Activated T-cell treated with anti-CD3 and anti-CD28 coated beads, Interleukin-2, amount 50 U/mL, for 72 hours (primary cell): ENCODE data around the gene GPR171. TPM values are rescaled to one million over a fixed set of nuclear protein-coding genes. Genes with fewer than 3 reads are reported as not detected.

Source experiments
- ATAC-seq, 2 donors: fragments of 150-1000 bp; cut with Tn5 transposase; replicated peaks in 1 of 2; 2 replicates each; pipeline ENCODE4 v1.10.0; 2021; ENCODE audit warnings: moderate library complexity in 2 of 2, mild to moderate bottlenecking in 1 of 2
- DNase-seq, 2 donors: peaks; one replicate each; pipeline ENCODE4 v3.0.0; 2021 to 2022; ENCODE audit warnings: mixed read lengths in 1 of 2
- H3K27ac Mint-ChIP-seq: one replicate; pipeline ENCODE4 v1.8.0; 2022; ENCODE audit warnings: mild to moderate bottlenecking, moderate library complexity, mixed read lengths
- H3K27me3 Mint-ChIP-seq: one replicate; pipeline ENCODE4 v1.8.0; 2022; ENCODE audit warnings: low read depth, mixed read lengths
- H3K36me3 Mint-ChIP-seq, 2 donors: one replicate each; pipeline ENCODE4 v1.8.0; 2022; ENCODE audit warnings: mixed read lengths in 2 of 2, mild to moderate bottlenecking in 1 of 2; ENCODE audit not compliant: insufficient read depth in 2 of 2
- H3K4me1 Mint-ChIP-seq: one replicate; pipeline ENCODE4 v1.8.0; 2022; ENCODE audit warnings: low read depth, mixed read lengths
- H3K4me3 Mint-ChIP-seq, 2 donors: one replicate each; pipeline ENCODE4 v1.8.0; 2022; ENCODE audit warnings: mild to moderate bottlenecking in 2 of 2, mixed read lengths in 2 of 2, moderate library complexity in 2 of 2
- H3K9me3 Mint-ChIP-seq, 2 donors: one replicate each; pipeline ENCODE4 v1.8.0; 2022; ENCODE audit warnings: mixed read lengths in 2 of 2
- total RNA-seq, 2 donors: library from RNA; stranded (reverse); gene quantifications; one replicate each; pipeline ENCODE4 v1.2.3, GENCODE V29; 2022

GPR171 gene
- total RNA-seq, 2 donors from 2014 or later = 83.7 to 101 TPM

DNA sequence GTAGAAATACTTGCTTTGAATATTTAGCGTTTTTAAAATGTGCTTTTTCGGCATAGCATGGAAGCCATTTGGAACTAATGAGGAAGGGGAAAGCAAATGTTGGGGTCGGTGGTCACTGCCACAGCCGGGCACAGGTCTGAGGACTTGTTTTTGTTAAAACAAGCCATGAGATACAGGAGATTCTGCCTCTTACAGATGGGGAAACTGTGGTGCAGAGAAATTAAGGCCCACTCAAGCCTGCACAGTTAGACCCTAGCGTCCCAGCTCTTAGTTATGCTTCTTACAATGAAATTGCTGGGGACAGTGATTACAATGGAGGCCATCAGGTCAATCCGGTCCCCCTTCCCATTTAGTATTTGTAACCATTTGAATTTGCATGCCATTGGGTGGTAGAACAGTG, 2.5 kb upstream of the GPR171 start:
- Mint-ChIP-seq H3K36me3 (peaks cover 8 to 13% of the 10 kb centered on the region in 2 donors), H3K27ac (peak overlapping the region; percentile 95), H3K27me3 (no peaks in the 10 kb centered on the region), H3K4me1 (peaks cover 77% of the 10 kb centered on the region), H3K4me3 (peak overlapping the region; percentile 64 to 75), H3K9me3 (no peaks in the 10 kb centered on the region)
- DNase-seq (no peak), ATAC-seq (no peak)

DNA sequence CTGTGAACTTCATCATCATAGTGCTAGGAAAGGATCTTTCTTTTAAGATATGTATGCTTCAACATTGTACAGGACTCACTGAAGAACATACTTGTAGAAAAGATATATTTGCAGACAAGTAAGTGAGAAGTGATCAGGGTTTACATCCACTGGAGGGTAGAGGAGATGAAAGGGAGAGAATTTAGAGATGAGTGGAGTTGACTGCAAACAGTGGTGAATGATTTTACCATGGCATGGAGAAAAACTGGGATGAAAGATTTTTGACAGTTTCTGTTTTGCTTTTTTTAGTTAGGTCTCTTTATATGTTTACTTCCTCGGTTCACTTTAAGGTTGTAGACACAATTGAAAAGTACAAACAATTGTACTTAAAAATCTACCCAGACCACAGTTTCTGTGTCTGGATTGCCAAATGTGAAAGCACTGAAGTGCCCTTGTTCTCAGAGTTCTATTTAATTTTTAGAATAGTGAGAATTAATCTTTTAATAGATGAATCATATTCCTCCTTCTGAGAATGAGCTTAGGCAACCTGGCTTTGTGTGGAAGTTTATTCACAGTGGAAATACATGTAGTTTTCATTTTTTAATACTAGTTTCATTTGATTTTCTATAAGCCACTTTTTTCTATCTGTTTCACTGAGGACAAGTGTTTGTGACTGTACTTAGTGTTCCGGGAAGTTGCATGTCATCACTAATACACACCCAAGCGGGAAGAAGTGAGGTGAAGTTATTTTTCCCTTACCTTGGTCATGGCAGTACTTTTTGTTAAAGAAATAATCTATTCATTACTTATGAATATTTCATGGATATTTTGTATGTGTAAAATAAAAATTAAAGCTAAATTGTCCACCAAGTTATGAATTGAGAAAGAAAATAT, 1.8 kb upstream of the GPR171 start:
- H3K9me3 Mint-ChIP-seq = no peaks in the 10 kb centered on the region

DNA sequence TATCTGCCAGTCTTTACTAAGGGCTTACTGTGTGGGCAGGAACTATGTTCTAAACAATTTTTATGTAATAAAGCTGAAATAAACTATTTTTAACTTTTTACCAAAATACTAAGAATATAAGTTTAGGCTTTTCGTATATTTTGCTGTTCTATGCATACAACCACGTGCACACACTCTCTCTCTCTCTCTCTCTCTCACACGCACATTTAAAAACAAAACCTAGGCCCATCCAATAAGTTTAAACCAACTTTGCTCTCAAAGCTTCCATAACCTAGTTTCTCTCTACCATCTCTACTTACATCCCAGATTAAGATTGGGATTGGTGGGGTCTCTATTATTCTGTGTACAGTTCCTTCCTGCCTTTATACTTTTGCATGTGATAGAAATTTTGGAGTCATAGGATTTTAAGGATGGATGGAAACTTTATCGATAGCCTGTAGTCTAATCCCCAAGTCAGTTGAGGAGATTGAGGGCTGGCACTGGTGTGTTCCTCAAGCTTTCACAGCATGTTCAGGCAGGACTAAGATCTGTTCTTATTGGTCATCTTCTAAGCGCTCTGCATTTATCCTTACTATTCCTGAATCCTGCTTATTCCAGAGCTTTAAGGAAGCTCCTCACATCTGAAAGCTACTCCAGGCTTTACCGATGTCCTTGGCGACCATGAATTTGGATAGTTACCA, 1.8 kb downstream of the GPR171 start:
- H3K4me1 Mint-ChIP-seq = peaks cover 75% of the 10 kb centered on the region
- H3K36me3 Mint-ChIP-seq = peaks cover 16 to 38% of the 10 kb centered on the region in 2 donors
- H3K4me3 Mint-ChIP-seq = peak overlapping the region; percentile 85 to 87
- no peaks in the 10 kb centered on the region for H3K27me3 Mint-ChIP-seq
- H3K9me3 Mint-ChIP-seq = no peaks in the 10 kb centered on the region
- H3K27ac Mint-ChIP-seq = peak overlapping the region; percentile 93
- ATAC-seq (no peak), DNase-seq (no peak)

More for the DNA sequence above, 1.8 kb upstream of the GPR171 start:
- peak overlapping the region; percentile 95 for H3K27ac Mint-ChIP-seq
- H3K36me3 Mint-ChIP-seq = peaks cover 11 to 20% of the 10 kb centered on the region in 2 donors
- ATAC-seq (peak; percentile 20 to 27), DNase-seq (no peak)
- peak overlapping the region; percentile 64 to 75 for H3K4me3 Mint-ChIP-seq
- H3K27me3 Mint-ChIP-seq = no peaks in the 10 kb centered on the region
- H3K4me1 Mint-ChIP-seq = peaks cover 77% of the 10 kb centered on the region

DNA sequence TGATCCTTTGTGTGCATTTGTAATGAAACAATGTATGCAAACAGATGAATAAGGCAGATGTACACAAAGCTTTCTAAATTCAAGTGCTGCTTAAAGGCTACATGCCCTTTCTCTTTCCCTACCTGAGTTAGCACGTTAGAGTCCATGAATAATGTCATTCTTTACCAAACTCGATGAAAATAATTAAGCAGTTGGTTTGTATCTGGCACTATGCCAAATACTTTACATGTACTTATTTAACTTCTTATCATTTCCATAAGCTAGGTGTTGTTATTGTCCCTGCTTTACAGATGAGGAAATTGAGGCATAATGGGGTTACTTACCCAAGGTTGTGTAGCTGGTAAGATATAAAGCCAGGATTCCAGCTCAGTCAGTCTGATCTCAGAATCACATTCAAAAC, 2.4 kb downstream of the GPR171 start:
- no peaks in the 10 kb centered on the region for H3K9me3 Mint-ChIP-seq
- H3K27ac Mint-ChIP-seq = peak overlapping the region; percentile 97
- no peak for DNase-seq
- no peaks in the 10 kb centered on the region for H3K27me3 Mint-ChIP-seq
- H3K36me3 Mint-ChIP-seq = peaks cover 16 to 38% of the 10 kb centered on the region in 2 donors
- no peak for ATAC-seq
- peak overlapping the region; percentile 85 to 97 for H3K4me3 Mint-ChIP-seq
- H3K4me1 Mint-ChIP-seq = peaks cover 75% of the 10 kb centered on the region

DNA sequence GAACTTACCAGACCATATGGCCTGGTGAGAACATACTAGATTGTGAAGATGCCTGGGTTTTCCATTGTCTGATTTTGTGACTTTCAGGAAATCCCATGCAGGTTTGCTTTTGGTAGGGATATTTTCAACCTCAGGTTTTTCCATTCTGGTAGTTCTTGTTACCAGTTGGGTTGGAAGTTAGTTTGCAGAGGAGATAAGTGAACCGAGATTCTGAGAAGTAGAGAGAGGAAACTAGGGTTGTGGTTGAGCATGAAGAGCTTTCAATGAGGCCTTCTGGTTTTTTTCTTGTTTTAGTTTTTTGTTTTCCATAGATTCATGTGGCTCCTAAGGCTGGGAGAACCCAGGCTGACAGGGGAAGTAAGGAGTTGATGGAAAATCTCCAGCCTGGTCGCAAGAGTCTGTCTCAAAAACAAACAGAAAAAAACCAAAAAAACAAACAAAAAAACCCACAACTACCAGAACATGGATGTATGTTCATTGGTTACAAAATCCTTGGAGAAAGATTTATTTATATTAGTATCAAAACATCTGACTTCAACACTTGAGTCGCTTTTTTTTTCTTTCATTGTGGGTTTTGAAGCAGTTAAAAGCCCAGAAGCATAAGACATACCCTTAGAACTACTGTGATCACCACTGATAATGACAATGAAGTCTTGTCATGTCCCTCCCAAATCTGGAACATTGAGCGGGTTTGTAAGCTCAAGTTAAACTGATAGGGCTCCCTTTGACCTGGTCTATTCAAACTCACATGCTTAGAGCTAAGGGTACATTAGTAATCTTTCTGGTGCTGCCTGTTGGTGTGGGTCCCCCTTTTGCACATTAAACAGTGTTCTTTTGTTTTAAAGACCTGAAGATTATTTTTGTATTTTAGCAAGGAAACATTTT, 3.2 kb downstream of the GPR171 start:
- H3K36me3 Mint-ChIP-seq = peaks cover 16 to 40% of the 10 kb centered on the region in 2 donors
- H3K27me3 Mint-ChIP-seq = no peaks in the 10 kb centered on the region
- peaks cover 71% of the 10 kb centered on the region for H3K4me1 Mint-ChIP-seq
- peak overlapping the region; percentile 97 for H3K27ac Mint-ChIP-seq
- H3K4me3 Mint-ChIP-seq = peak overlapping the region; percentile 85 to 97
- ATAC-seq = peak in 1 of 2 donors; percentile 15
- H3K9me3 Mint-ChIP-seq = no peaks in the 10 kb centered on the region
- DNase-seq = peak in 1 of 2 donors; percentile 13

DNA sequence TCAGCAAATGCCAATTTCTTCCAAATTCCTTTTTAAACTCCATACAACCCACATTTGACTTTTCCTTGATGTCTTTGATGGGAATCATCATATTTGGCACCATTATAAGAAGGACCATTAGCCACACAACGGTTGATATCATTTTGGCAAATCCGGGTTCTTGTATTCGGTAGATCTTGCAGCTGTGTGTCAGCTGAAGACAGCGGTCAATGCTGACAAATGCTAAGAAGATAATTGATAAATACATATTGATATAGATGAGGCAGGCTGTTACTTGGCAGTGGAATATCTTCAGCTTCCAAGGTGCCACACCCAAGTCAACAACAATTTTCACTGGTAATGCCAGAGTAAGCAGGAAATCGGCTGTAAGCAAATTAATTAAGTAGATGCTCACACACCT, 4.2 kb downstream of the GPR171 start:
- DNase-seq = no peak
- Mint-ChIP-seq H3K9me3 (peaks cover 0 to 3% of the 10 kb centered on the region in 2 donors), H3K27me3 (no peaks in the 10 kb centered on the region), H3K4me3 (peak overlapping the region; percentile 85 to 97), H3K27ac (peak overlapping the region; percentile 97), H3K4me1 (peaks cover 69% of the 10 kb centered on the region), H3K36me3 (peaks cover 19 to 46% of the 10 kb centered on the region in 2 donors)
- no peak for ATAC-seq

DNA sequence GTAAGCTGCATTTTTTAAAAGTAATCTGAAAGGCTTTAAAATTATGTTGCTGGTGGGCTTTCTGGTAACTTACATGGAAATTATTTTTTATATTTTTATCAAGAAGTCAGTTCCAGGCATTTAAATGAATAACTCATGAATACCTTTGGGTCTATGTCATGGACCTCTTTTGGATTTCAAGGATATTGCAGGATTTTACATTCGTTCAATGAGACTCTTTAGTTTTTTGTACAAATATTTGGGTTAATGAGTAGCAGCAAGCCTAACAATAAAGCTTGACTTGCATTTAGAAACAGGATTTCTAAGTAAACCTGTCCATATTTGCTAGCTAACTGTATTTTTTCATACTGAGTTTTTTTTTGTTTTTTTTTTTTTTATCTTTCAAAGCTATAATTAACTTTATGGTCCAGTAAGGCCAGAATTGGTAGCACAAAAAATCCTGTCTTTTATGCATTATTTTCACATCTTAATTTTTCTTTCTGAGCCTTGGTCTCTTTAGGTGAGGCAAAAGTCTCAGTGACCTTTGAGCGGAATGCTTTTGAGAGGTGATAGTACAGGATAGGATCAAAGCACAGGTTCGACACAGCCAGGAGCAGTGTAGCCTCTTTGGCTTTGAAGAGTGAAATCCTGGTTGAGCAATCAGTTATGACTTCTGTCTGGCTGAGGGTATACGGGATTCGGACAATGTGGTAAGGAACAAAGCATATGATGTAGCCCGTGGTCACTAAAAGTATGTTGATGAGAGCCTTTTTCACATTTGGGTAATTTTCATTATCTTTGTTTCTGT, 4.8 kb downstream of the GPR171 start:
- Mint-ChIP-seq H3K9me3 (peaks cover 0 to 5% of the 10 kb centered on the region in 2 donors), H3K27ac (peak overlapping the region; percentile 97), H3K4me1 (peaks cover 72% of the 10 kb centered on the region), H3K27me3 (no peaks in the 10 kb centered on the region), H3K4me3 (peak overlapping the region; percentile 85 to 97), H3K36me3 (peaks cover 21 to 49% of the 10 kb centered on the region in 2 donors)
- DNase-seq = no peak
- ATAC-seq = no peak

DNA sequence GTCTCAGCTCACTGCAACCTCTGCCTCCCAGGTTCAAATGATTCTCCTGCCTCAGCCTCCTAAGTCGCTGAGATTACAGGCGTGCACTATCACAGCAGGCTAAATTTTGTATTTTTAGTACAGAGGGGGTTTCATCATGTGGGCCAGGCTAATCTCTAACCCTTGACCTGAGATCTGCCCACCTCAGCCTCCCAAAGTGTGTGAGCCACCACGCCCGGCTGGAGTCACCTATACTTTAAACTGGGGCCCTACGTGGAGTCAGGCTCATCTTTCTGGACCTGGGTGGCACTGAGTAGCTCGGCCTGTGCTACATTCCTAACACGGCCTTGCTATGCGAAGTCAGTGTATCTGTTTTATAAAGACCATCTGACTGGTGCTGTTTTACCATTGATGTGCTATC, 5.8 kb downstream of the GPR171 start:
- Mint-ChIP-seq H3K4me1 (peaks cover 81% of the 10 kb centered on the region), H3K4me3 (no peak overlapping the region), H3K36me3 (peaks cover 23 to 54% of the 10 kb centered on the region in 2 donors), H3K27me3 (no peaks in the 10 kb centered on the region), H3K27ac (no peak overlapping the region), H3K9me3 (peaks cover 1 to 7% of the 10 kb centered on the region in 2 donors)
- DNase-seq (no peak), ATAC-seq (no peak)

DNA sequence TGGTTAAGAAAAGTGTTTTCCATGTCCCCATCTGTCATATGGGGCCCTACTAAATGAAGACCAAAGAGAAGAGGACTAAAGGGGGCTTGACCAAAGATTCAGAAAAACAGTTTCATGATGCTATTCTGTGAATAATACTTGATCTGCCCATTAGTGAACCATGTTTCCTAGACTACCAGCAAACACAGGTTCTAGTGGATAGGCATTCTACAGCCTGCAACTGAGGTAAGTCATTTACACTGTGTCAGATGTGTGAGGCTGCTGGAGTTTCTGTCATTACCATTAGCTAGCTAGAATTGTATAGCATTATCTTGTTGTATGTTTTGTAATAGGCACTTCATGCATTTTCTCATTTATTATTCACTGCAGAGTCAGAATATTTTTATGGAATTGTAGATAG, 6.6 kb downstream of the GPR171 start:
- Mint-ChIP-seq H3K4me1 (peaks cover 86% of the 10 kb centered on the region), H3K9me3 (peaks cover 1 to 7% of the 10 kb centered on the region in 2 donors), H3K36me3 (peaks cover 21 to 49% of the 10 kb centered on the region in 2 donors), H3K27me3 (no peaks in the 10 kb centered on the region), H3K27ac (peak overlapping the region; percentile 22), H3K4me3 (peak overlapping the region in 1 of 2 donors; percentile 46)
- ATAC-seq = peak; percentile 17 to 41
- DNase-seq = no peak

DNA sequence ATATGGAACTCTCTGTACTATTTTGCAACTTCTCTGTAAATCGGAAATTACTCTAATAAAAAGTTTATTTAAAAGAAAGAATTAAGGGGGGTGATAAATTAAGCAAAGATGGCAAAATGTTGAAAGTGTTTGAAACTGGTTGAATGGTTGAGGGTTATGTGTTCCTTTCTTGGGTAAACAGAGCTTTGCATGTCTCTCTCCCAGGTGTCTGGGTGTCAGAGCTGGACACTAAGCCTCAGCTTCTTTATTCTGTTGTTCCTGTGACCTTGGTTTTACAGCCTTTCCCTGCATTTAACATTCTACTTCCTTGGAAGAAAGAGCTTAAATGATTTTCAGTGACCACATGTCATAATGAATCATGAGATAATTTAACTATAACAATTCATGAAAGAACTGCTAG, 7.2 kb downstream of the GPR171 start:
- H3K4me3 Mint-ChIP-seq = peak overlapping the region in 1 of 2 donors; percentile 46

DNA sequence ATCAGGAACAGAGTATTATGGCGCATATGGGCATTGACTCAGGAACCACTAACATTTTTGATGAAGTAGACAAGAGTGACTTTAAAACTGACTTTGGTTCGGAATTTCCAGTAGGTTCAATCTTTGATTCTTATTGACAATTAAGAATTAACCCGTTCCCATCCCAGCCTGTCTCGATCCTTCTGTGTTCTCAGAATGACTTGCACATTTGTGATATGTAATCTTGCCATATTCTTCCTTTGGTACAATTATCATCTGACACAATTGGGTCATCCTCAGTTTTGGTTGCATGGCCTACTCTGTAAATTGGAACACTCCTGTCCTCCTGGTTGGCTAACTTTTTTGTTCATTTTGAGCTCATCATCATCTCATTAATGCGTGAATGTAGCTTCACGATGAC, 10.5 kb downstream of the GPR171 start:
- peaks cover 89% of the 10 kb centered on the region for H3K4me1 Mint-ChIP-seq
- H3K27me3 Mint-ChIP-seq = no peaks in the 10 kb centered on the region
- DNase-seq = no peak
- H3K27ac Mint-ChIP-seq = peak overlapping the region; percentile 46
- peaks cover 6 to 18% of the 10 kb centered on the region in 2 donors for H3K36me3 Mint-ChIP-seq
- peaks cover 1 to 7% of the 10 kb centered on the region in 2 donors for H3K9me3 Mint-ChIP-seq
- ATAC-seq = peak in 1 of 2 donors; percentile 14
- peak overlapping the region in 1 of 2 donors; percentile 2 for H3K4me3 Mint-ChIP-seq

More for the DNA sequence above, 7.2 kb downstream of the GPR171 start:
- Mint-ChIP-seq H3K27me3 (no peaks in the 10 kb centered on the region), H3K4me1 (peaks cover 86% of the 10 kb centered on the region), H3K27ac (peak overlapping the region; percentile 22), H3K9me3 (peaks cover 1 to 7% of the 10 kb centered on the region in 2 donors), H3K36me3 (peaks cover 16 to 46% of the 10 kb centered on the region in 2 donors)
- DNase-seq = no peak
- ATAC-seq = no peak

DNA sequence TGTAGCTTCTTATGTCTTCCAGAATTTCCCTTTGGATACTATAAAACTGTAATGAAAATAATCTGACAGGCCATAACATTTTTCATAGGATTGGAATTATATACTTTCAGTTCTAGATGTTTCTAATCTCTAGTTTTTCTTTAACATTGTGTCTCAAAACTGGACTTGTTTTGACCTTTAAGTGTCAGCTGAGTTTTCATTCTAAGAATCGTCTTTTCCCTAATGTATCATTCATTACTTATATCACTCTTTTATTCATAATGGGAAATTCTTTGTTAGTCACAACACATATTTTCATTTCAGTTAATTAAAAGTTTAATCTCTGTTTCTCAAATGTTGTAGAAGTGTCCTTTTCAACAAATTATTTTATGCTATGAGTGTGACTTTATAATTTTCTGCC, 11.9 kb downstream of the GPR171 start:
- peak overlapping the region; percentile 100 for H3K27ac Mint-ChIP-seq

More for the DNA sequence above, 11.9 kb downstream of the GPR171 start:
- ATAC-seq (peak; percentile 51 to 58), DNase-seq (no peak)
- Mint-ChIP-seq H3K9me3 (peaks cover 1 to 7% of the 10 kb centered on the region in 2 donors), H3K4me3 (peak overlapping the region; percentile 72 to 94), H3K36me3 (peaks cover 6 to 18% of the 10 kb centered on the region in 2 donors), H3K4me1 (peaks cover 87% of the 10 kb centered on the region), H3K27me3 (no peaks in the 10 kb centered on the region)
